A673 (cell line): Measurements from ENCODE around the gene GULP1. TPM values are rescaled to one million over a fixed set of nuclear protein-coding genes. Genes with fewer than 3 reads are reported as not detected.

ENCODE experiments used
- BruUV-seq: library from RNA; stranded (reverse); fragments of 400-500 nt; replicated peaks from 2 replicates; lab custom pipeline; 2021; lab: Mats Ljungman, UMichigan
- CTCF ChIA-PET: fragments of 300-600 bp; sonication (Branson Sonifier 250); formaldehyde crosslinking; loops from one replicate; lab custom pipeline; 2022; ENCODE audit warnings: antibody characterized with exemption; lab: Charles Lee
- POLR2A ChIA-PET: fragments of 300-600 bp; sonication (Branson Sonifier 250); formaldehyde crosslinking; loops from one replicate; lab custom pipeline; 2022; ENCODE audit warnings: antibody characterized with exemption; ENCODE audit not compliant: low non-redundant PET; lab: Charles Lee
- DNase-seq: peaks from one replicate; pipeline ENCODE4 v3.0.0-alpha.2; 2015; ENCODE audit warnings: low spot score
- H3K27ac ChIP-seq: fragments of 200-600 bp; sonication (generic); 2 replicates; pipeline ENCODE4 v1.5.1; 2016; ENCODE audit warnings: mixed run types, low read depth, mild to moderate bottlenecking, mixed read lengths, antibody characterized with exemption, low read length; ENCODE audit not compliant: poor library complexity, severe bottlenecking
- H3K27me3 ChIP-seq: fragments of 200-600 bp; sonication (generic); replicated peaks from 2 replicates; pipeline ENCODE4 v1.6.1; 2017; ENCODE audit warnings: mixed run types, low read depth, mild to moderate bottlenecking, mixed read lengths, antibody characterized with exemption, low read length; ENCODE audit not compliant: insufficient read depth, poor library complexity
- H3K36me3 ChIP-seq: fragments of 200-600 bp; sonication (generic); 2 replicates; pipeline ENCODE4 v1.6.1; 2016; ENCODE audit warnings: mixed run types, mild to moderate bottlenecking, mixed read lengths, antibody characterized with exemption, low read length; ENCODE audit not compliant: insufficient read depth, poor library complexity, severe bottlenecking
- H3K4me1 ChIP-seq: fragments of 200-600 bp; sonication (generic); 2 replicates; pipeline ENCODE4 v1.6.1; 2017; ENCODE audit warnings: mixed run types, mild to moderate bottlenecking, mixed read lengths, antibody characterized with exemption, low read length; ENCODE audit not compliant: insufficient read depth, poor library complexity, severe bottlenecking
- H3K4me3 ChIP-seq: fragments of 200-600 bp; sonication (generic); 2 replicates; pipeline ENCODE4 v1.5.1; 2016; ENCODE audit warnings: low read depth, mixed run types, mild to moderate bottlenecking, mixed read lengths, low read length; ENCODE audit not compliant: poor library complexity, severe bottlenecking
- H3K9me3 ChIP-seq: fragments of 200-600 bp; sonication (generic); 2 replicates; pipeline ENCODE4 v1.6.1; 2016; ENCODE audit warnings: mixed run types, low read depth, mild to moderate bottlenecking, mixed read lengths, antibody characterized with exemption, low read length; ENCODE audit not compliant: poor library complexity, severe bottlenecking
- CTCF ChIP-seq: fragments of 300-800, 200-600 bp; sonication (generic); conservative IDR thresholded peaks from 2 replicates; pipeline ENCODE4 v1.5.1; 2017; ENCODE audit warnings: low read depth, mild to moderate bottlenecking, antibody characterized with exemption, low read length, moderate library complexity, mixed read lengths
- EZH2 ChIP-seq: fragments of 200-600 bp; sonication (generic); IDR thresholded peaks from 2 replicates; pipeline ENCODE4 v1.6.1; 2017; ENCODE audit warnings: borderline replicate concordance, low read depth, mild to moderate bottlenecking, mixed read lengths, antibody characterized with exemption, low read length; ENCODE audit not compliant: poor library complexity, severe bottlenecking
- intact Hi-C: fragments of 100-400 bp; cut with micrococcal nuclease; formaldehyde crosslinking; loops from one replicate; pipeline ENCODE4 v1.10.0; 2022; ENCODE audit not compliant: unreplicated experiment
- total RNA-seq: library from RNA; stranded (reverse); gene quantifications from 2 replicates; pipeline ENCODE4 v1.2.3, GENCODE V29; 2021

Gene GULP1
- total RNA-seq, 1 experiment from 2014 or later = 7.2 TPM

GRCh38 chr2:188426121-188426520, 134.4 kb downstream of the GULP1 start:
- H3K9me3 ChIP-seq = no peaks in the 10 kb centered on the region
- no peaks in the 10 kb centered on the region for H3K27me3 ChIP-seq
- no peak for DNase-seq
- intact Hi-C loops = no loop called here
- POLR2A ChIA-PET = no interaction called here
- H3K4me1 ChIP-seq = no peaks in the 10 kb centered on the region
- H3K27ac ChIP-seq = no peak overlapping the region
- no peaks in the 10 kb centered on the region for H3K36me3 ChIP-seq
- no peak for TF ChIP-seq EZH2
- no peak for TF ChIP-seq CTCF
- no TSS peak for BruUV-seq
- CTCF ChIA-PET = no interaction called here
- no peak overlapping the region for H3K4me3 ChIP-seq

GRCh38 chr2:188430705-188431104, 139.0 kb downstream of the GULP1 start:
- Histone ChIP-seq H3K36me3 (no peaks in the 10 kb centered on the region), H3K27me3 (no peaks in the 10 kb centered on the region)
- CTCF ChIA-PET = no interaction called here

GRCh38 chr2:188434018-188434417, 142.3 kb downstream of the GULP1 start:
- DNase-seq = no peak
- Histone ChIP-seq H3K9me3 (no peaks in the 10 kb centered on the region), H3K4me1 (no peaks in the 10 kb centered on the region), H3K4me3 (no peak overlapping the region), H3K27ac (no peak overlapping the region), H3K36me3 (no peaks in the 10 kb centered on the region), H3K27me3 (no peaks in the 10 kb centered on the region)
- TF ChIP-seq EZH2 = no peak
- no peak for TF ChIP-seq CTCF
- CTCF ChIA-PET = no interaction called here
- intact Hi-C loops = no loop called here
- POLR2A ChIA-PET = no interaction called here
- BruUV-seq = no TSS peak

More at GRCh38 chr2:188430705-188431104, 139.0 kb downstream of the GULP1 start:
- Histone ChIP-seq H3K4me1 (no peaks in the 10 kb centered on the region), H3K27ac (no peak overlapping the region), H3K4me3 (no peak overlapping the region), H3K9me3 (no peaks in the 10 kb centered on the region)
- no peak for DNase-seq
- POLR2A ChIA-PET = no interaction called here
- intact Hi-C loops = no loop called here
- BruUV-seq = no TSS peak
- TF ChIP-seq EZH2 = no peak
- no peak for TF ChIP-seq CTCF
